ENCODE data around the gene RSPH1.

- TF ChIP-seq FOXA1 (IDR thresholded peaks at IDR 0.05) (no peak), ELF4 (IDR thresholded peaks at IDR 0.05) (no peak), TARDBP (IDR thresholded peaks at IDR 0.05) (no peak), SP1 (IDR thresholded peaks at IDR 0.05) (no peak), PKNOX1 (IDR thresholded peaks at IDR 0.05) (no peak), SUZ12 (IDR thresholded peaks at IDR 0.05) (no peak), CTBP1 (IDR thresholded peaks at IDR 0.05; ENCODE audit: borderline replicate concordance) (no peak)
Observed at GRCh38 chr21:42474043-42474831, 21.8 kb downstream of the RSPH1 start.

Data from HEK293T (cell line).